Spleen (tissue), 11 donors: ENCODE results near the gene VGF. TPM values are rescaled to one million over a fixed set of nuclear protein-coding genes. Genes with fewer than 3 reads are reported as not detected.

Experiments used
- DNase-seq: peaks from one replicate; pipeline ENCODE4 v3.0.0-alpha.2; 2020
- H3K27ac ChIP-seq, 8 donors: fragments of 200-600 bp; sonication (generic) in 7 of 8; 1 replicate in 4 of 8; 2 replicates in 4 of 8; pipeline versions ENCODE4 v1.5.0 to v1.8.0; 2016 to 2021; ENCODE audit warnings: inconsistent platforms in 4 of 8, mild to moderate bottlenecking in 4 of 8, moderate library complexity in 1 of 8
- H3K27me3 ChIP-seq, 7 donors: fragments of 200-600 bp; sonication (generic) in 6 of 7; replicated peaks in 1 of 7; 1 replicate in 4 of 7; 2 replicates in 3 of 7; pipeline versions ENCODE4 v1.5.0 to v1.8.0; 2016 to 2021; ENCODE audit warnings: inconsistent platforms in 3 of 7, mild to moderate bottlenecking in 1 of 7
- H3K36me3 ChIP-seq, 6 donors: fragments of 200-600 bp; sonication (generic) in 5 of 6; 1 replicate in 4 of 6; 2 replicates in 2 of 6; pipeline versions ENCODE4 v1.5.0 to v1.8.0; 2016 to 2021; ENCODE audit warnings: inconsistent platforms in 2 of 6
- H3K4me1 ChIP-seq, 6 donors: fragments of 200-600 bp; sonication (generic) in 5 of 6; 1 replicate in 3 of 6; 2 replicates in 3 of 6; pipeline versions ENCODE4 v1.5.0 to v1.8.0; 2016 to 2021; ENCODE audit warnings: inconsistent platforms in 3 of 6
- H3K4me3 ChIP-seq, 8 donors: fragments of 200-600 bp; sonication (generic) in 7 of 8; 1 replicate in 4 of 8; 2 replicates in 4 of 8; pipeline versions ENCODE4 v1.5.0 to v1.8.0; 2016 to 2021; ENCODE audit warnings: inconsistent platforms in 4 of 8, mild to moderate bottlenecking in 4 of 8, moderate library complexity in 2 of 8
- H3K9me3 ChIP-seq, 8 donors: fragments of 200-600 bp; sonication (generic) in 7 of 8; 1 replicate in 4 of 8; 2 replicates in 4 of 8; pipeline versions ENCODE4 v1.5.0 to v1.8.0; 2016 to 2021; ENCODE audit warnings: inconsistent platforms in 4 of 8
- CTCF ChIP-seq, 11 experiments: fragments of 200-600 bp in 7 of 11; fragments of 450-650 bp in 4 of 11; sonication (generic) in 4 of 11; IDR thresholded peaks in 8 of 11; conservative IDR thresholded peaks in 3 of 11; 1 replicate in 7 of 11; 2 replicates in 4 of 11; pipeline versions ENCODE4 v1.4.0 to v1.8.0; 2016 to 2021; ENCODE audit warnings: antibody characterized with exemption in 11 of 11, inconsistent platforms in 4 of 11, mild to moderate bottlenecking in 1 of 11
- POLR2A ChIP-seq, 3 donors: fragments of 450-650 bp; IDR thresholded peaks; one replicate each; pipeline ENCODE4 v1.5.1; 2017; ENCODE audit warnings: antibody characterized with exemption in 3 of 3, mild to moderate bottlenecking in 1 of 3
- POLR2AphosphoS5 ChIP-seq, 3 donors: sonication (generic); formaldehyde crosslinking; IDR thresholded peaks; one replicate each; pipeline ENCODE4 v1.5.1; 2017; ENCODE audit warnings: antibody characterized with exemption in 3 of 3
- WGBS, 5 donors: extraction: QIAGEN DNeasy Blood & Tissue Kit in 3 of 5; methylation state at CpG; one replicate each; pipeline versions ENCODE4 v1.1.5 to v1.1.7; 2013 to 2018; 5-methylcytosine and 5-hydroxymethylcytosine counted together
- intact Hi-C: fragments of 100-400 bp; cut with DNase I; formaldehyde crosslinking; loops from one replicate; pipeline ENCODE4 v1.15.0; 2023; ENCODE audit warnings: low total_unique reads
- polyA plus RNA-seq, 3 donors: library from polyadenylated mRNA; stranded (reverse); fragments of 200-250 nt; gene quantifications; one replicate each; pipeline ENCODE4 v1.2.1, GENCODE V29; 2013
- total RNA-seq, 7 donors: library from RNA; depleted of rRNA in 3 of 7; stranded (reverse); fragments of >200 nt in 3 of 7; fragmentation: NEBNext Ultra II Directional in 4 of 7; extraction: Animal tissue kit (Norgen Biotek cat#: 25700) in 4 of 7; gene quantifications; one replicate each; pipeline versions ENCODE4 v1.1.0 to v1.2.1, GENCODE V29; 2016 to 2021
- donor health status: healthy with polysubstance abuse.
- donor health status: DM: no; HTN: no; CAD: no; lungs with moderate emphysema.
- donor health status: DM: no; HTN: no; CAD: no.
- donor health status: Bipolar disorder and iron deficiency.
- donor health status: healthy.
- donor health status: DM: no; HTN: no; CAD: no.
- donor health status: DM: yes; HTN: yes; CAD: no.

VGF gene
- total and polyA plus RNA-seq, 10 donors, result 0.06 to 0.21 (median 0.14) TPM; not detected in 6

GRCh38 chr7:101166909-101167644, 1.7 kb upstream of the VGF start:
- Histone ChIP-seq H3K4me1 (peaks cover 45 to 84% (median 69%) of the 10 kb centered on the region in 6 donors), H3K9me3 (peaks cover 0 to 6% (median 0%) of the 10 kb centered on the region in 8 donors), H3K27ac (no peak overlapping the region), H3K4me3 (no peak overlapping the region), H3K27me3 (peaks cover 9 to 100% (median 100%) of the 10 kb centered on the region in 7 donors), H3K36me3 (no peaks in the 10 kb centered on the region)
- WGBS, 5 donors, result 1 to 2% (median 2%) methylated on average over 18 to 19 of the region's 19 CpGs
- intact Hi-C loops, result no loop called here
- no peak for DNase-seq
- TF ChIP-seq POLR2AphosphoS5 (IDR thresholded peaks at IDR 0.05), result no peak
- no peak for TF ChIP-seq POLR2A (IDR thresholded peaks at IDR 0.05)
- TF ChIP-seq CTCF (IDR thresholded peaks at IDR 0.05 in 8 of 11, conservative IDR thresholded peaks at IDR 0.05 in 3 of 11), result no peak

GRCh38 chr7:101166648-101166908, 1.2 kb upstream of the VGF start:
- no peak overlapping the region for H3K4me3 ChIP-seq
- intact Hi-C loops, result no loop called here
- H3K4me1 ChIP-seq, result peaks cover 41 to 83% (median 64%) of the 10 kb centered on the region in 6 donors
- TF ChIP-seq POLR2AphosphoS5 (IDR thresholded peaks at IDR 0.05), result no peak
- no peak for TF ChIP-seq CTCF (IDR thresholded peaks at IDR 0.05 in 8 of 11, conservative IDR thresholded peaks at IDR 0.05 in 3 of 11)
- no peak for TF ChIP-seq POLR2A (IDR thresholded peaks at IDR 0.05)
- H3K27ac ChIP-seq, result no peak overlapping the region
- 0 to 5% (median 3%) methylated on average over 9 to 11 of the region's 11 CpGs for WGBS, 5 donors
- H3K36me3 ChIP-seq, result no peaks in the 10 kb centered on the region
- peaks cover 0 to 6% (median 0%) of the 10 kb centered on the region in 8 donors for H3K9me3 ChIP-seq
- DNase-seq, result no peak
- H3K27me3 ChIP-seq, result peaks cover 5 to 100% (median 95%) of the 10 kb centered on the region in 7 donors

- Histone ChIP-seq H3K36me3 (peaks cover 0 to under 1% (median 0%) of the 10 kb centered on the region in 6 donors), H3K27ac (no peak overlapping the region), H3K4me1 (peaks cover 41 to 78% (median 62%) of the 10 kb centered on the region in 6 donors), H3K9me3 (peaks cover 0 to 6% (median 0%) of the 10 kb centered on the region in 8 donors), H3K4me3 (peak overlapping the region in 4 of 8 donors; percentile 10 to 75 (median 16)), H3K27me3 (peaks cover 5 to 95% (median 90%) of the 10 kb centered on the region in 7 donors)
- no peak for TF ChIP-seq POLR2AphosphoS5 (IDR thresholded peaks at IDR 0.05)
- no peak for TF ChIP-seq CTCF (IDR thresholded peaks at IDR 0.05 in 8 of 11, conservative IDR thresholded peaks at IDR 0.05 in 3 of 11)
- DNase-seq, result peak; percentile 73
- WGBS, 5 donors, result 3 to 4% (median 3%) methylated on average over 36 to 38 of the region's 38 CpGs
- intact Hi-C loops, result no loop called here
Measured at GRCh38 chr7:101165958-101166647, 734 bp upstream of the VGF start.
